ENCODE results near the gene FGGY.
"Not testable (repeated sequence)": the region's sequence is repeated elsewhere in the genome, so short reads cannot be mapped to it uniquely, and the experiment has no call there.

FGGY gene

DNA sequence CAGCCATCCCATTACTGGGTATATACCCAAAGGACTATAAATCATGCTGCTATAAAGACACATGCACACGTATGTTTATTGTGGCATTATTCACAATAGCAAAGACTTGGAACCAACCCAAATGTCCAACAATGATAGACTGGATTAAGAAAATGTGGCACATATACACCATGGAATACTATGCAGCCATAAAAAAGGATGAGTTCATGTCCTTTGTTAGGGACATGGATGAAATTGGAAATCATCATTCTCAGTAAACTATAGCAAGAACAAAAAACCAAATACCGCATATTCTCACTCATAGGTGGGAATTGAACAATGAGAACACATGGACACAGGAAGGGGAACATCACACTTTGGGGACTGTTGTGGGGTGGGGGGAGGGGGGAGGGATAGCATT lies 241.6 kb downstream of the FGGY start:
- H3K4me3 ChIP-seq (ENCODE audit: low read depth, low read length) = not testable (repeated sequence)

DNA sequence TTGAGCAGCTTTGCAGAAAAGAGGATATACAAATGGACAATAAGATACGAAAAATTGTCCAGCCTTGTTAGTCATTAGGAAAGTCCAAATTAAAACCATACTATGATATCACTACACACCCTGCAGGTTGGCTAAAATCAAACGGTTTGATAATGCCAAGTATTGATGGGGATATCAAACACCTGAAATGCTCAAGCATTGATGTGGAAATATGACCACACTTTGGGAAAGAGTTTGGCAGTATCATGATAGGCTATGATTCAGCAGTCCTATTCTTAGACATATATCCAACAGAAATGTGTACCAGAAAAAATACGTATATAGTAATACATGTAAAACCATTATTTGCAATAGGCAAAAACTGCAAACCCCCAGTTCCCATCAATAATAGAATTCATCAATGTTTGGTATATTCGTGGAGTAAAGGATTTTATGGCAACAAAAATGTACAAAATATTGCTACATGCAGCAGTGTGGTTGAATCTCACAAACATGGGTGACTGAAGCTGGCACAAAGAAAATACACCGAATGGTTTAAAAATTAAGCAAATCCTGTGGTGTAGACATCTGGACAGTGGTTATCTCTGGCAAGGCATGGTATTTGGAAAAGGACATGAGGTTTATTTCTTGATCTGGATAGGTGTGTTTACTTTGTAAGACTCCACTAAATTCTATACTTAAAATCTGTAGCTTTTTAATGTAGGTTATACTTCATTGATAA lies 243.2 kb downstream of the FGGY start:
- H3K4me3 ChIP-seq (ENCODE audit: low read depth, low read length) = no peak overlapping the region

DNA sequence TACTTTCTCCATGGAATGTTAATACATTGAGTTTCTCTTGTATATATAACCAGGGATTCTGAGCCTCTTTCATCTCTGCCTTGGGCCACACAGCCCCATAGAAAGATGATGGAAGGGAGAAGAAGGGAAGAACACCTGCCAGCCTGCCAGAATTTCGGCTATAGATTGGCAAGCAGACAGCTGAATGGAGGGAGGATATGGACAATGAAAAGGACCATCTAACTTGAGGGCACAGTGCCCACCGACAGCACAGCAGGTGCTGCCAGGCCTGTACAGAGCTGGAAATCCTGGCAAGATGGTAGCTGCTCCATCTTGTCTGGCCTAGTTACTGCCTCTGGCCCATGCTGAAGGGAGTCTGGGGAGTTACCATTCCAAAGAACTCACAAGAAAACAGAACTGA lies 244.3 kb downstream of the FGGY start:
- no peak overlapping the region for H3K4me3 ChIP-seq (ENCODE audit: low read depth, low read length)

DNA sequence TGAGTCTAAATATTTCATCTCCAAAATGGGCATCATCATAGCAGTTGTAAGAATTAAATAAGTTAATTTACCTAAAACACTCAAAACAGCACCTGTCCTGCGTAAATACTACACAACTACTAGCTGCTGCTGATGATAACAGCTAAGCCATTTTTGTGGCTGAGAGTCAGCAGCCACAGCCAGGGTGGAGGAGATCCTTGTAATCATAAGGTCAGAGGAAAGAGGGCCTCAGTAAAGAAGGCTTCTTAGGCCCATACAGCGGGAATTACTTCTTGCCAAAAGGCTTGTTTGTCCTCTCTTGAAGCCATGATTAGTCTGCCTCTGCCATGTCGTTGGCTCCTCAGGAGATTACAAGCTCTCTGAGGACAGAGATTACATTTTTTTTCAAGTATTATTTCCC lies 245.0 kb downstream of the FGGY start:
- no peak overlapping the region for H3K4me3 ChIP-seq (ENCODE audit: low read depth, low read length)

DNA sequence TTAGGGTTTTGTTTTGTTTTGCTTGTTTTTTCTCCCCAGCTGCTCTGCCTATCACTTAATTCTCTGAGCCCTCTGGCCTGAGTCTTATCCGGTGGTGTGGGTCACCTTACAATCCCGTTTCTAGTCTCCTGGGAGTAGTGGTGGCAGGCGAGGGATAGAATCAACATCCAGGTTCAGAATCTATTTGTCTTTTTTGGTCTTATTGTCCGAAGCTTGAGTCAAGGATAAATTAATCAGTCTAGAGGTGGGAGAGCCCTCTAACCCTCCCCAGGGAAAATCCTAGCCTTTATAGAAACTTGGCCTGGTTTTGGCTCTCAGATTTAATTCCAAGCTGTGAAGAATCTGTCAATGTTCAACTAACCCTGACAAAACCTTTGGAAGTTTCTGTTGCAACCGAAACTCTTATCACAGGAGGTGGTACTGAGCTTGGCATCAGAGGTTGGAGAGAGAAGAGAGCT lies 246.3 kb downstream of the FGGY start:
- no peak overlapping the region for H3K4me3 ChIP-seq (ENCODE audit: low read depth, low read length)

DNA sequence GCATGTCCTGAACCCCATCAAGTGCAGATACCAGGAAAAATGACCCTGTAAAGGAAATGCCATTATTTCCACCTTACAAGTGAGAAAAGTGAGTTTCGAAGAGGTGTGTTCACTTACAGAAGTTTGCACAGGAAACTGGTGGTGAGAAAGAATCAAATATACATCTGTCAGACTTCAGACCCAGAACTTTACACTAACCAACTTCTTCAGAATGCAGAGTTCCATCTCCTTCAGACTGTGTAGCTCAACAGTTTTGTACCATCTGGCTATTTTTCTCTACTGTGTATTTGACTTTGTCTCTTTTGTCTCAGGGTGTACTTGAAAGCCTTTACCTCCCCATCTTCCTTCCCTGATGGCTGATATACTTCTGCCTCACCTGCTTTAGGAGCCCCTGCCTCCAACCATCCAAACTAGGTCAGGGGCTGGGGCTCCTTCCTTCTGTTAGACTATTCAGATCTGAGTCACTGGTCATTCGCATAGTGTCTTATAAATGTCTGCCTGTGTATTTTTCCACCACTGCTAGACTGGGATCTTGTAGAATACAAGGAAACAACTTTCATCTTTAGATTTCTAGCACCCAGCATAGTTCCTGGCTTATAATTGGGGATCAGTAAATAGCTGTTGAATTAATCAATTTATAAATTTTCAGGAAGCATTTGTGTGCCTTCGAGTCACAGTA lies 247.9 kb downstream of the FGGY start:
- no peak overlapping the region for H3K4me3 ChIP-seq (ENCODE audit: low read depth, low read length)

DNA sequence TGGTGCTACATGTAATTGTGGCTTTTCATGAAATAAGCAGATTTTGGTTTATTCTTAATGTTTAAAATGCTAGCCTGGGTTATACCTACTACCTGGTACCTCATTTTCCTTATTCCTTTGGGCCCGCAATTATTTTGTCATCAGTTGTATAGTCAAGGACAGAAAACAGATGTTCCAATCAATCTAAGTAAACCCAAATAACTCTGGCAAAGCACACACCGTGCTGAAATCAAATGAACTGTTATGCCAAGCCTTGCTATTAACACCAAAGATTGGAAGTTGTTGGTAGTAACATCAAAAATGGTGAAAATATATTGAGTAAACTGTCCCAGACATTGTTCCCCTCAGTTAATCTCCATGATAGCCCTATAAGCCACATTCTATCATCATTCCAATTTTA lies 248.9 kb downstream of the FGGY start:
- no peak overlapping the region for H3K4me3 ChIP-seq (ENCODE audit: low read depth, low read length)

DNA sequence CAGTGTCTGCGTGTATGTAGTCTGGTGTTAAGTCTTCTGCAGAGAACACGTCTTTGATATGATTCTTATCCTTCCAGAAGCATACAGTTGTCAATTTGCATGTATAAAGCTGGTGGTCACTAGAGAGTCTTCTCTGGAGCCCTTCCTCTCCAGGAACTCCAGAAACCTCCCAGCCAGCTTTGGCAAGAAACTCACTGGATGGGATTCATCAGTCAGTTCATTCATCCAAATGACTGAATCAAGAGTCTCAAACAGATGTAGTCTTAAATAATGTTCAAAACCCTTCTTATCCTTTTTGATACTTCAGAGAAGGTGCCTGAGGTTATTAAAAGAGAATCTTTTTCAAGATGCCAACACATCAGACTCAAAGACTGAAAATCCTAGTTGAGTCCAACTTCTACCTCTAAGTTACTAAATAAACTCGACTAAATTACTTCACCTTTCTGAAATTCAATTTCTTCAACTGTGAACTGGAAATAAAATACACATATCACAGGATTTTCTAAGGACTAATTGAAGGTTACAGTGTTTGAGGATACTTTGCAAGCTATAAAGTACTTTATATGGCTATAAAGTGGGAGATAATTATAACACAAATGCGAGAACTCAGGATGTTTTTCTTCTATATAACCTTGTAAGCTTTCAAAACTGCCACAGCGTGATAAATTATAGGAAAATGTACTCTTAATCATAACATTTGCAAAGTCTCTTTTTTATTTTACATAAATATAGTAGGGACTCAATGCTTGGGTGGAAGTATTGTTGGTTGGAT lies 252.4 kb downstream of the FGGY start:
- H3K4me3 ChIP-seq (ENCODE audit: low read depth, low read length) = no peak overlapping the region

DNA sequence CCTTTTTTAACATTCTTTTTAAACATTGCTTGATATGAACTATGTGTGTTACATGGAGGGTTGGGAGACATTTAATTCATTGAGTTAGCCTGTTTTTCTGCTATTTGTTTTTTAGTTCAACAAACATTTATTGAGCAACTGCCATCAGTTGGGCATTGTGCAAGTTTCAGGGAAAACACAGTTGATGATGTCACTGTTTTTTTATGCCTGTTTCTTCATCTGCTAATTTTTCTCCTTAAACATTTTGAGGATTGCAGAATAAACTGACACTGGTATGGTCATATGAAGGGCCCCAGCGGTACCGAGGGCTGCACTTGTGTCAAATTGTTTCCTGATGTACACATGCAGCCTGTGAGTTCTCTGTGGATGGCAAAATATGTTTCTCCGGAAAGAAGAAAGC lies 253.0 kb downstream of the FGGY start:
- H3K4me3 ChIP-seq (ENCODE audit: low read depth, low read length) = no peak overlapping the region

DNA sequence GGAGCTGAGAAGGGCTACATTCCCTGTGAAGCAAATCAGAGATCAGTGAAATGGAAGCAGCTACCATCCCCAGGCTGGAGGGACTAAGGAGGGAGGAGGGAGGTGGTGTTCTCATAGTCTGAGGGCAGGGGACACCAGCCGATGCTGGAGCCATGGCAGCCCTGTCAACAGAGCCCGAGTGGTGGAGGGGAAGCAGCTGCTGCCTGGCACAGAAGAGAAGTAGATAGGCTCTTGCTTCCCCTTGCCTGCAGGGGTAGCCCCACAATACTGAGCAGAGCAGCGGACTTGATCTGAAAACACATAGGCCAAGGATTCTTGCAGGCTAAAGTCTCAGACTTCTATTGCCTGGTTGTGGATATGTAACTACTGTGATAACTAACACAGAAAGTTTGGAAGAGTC lies 255.1 kb downstream of the FGGY start:
- no peak overlapping the region for H3K4me3 ChIP-seq (ENCODE audit: low read depth, low read length)

DNA sequence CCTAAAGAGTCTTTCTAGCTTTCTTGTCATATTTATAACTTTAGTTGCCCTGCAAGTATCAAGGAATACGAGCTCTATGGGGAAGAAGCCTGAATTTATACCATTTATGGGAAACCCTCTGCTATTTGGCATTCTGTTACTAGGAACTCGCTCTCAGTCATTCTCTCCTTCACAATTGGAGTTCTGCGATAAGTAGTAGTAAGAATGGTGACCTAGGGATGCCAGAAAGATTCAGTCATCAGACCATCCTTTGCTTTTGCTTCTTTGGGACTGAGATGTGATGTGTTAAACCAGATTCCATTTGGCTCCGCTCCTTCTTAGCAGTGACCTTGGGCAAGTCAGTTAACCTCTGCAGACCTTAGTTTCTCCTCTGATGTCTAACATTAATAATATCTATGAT lies 256.5 kb downstream of the FGGY start:
- H3K4me3 ChIP-seq (ENCODE audit: low read depth, low read length) = no peak overlapping the region

DNA sequence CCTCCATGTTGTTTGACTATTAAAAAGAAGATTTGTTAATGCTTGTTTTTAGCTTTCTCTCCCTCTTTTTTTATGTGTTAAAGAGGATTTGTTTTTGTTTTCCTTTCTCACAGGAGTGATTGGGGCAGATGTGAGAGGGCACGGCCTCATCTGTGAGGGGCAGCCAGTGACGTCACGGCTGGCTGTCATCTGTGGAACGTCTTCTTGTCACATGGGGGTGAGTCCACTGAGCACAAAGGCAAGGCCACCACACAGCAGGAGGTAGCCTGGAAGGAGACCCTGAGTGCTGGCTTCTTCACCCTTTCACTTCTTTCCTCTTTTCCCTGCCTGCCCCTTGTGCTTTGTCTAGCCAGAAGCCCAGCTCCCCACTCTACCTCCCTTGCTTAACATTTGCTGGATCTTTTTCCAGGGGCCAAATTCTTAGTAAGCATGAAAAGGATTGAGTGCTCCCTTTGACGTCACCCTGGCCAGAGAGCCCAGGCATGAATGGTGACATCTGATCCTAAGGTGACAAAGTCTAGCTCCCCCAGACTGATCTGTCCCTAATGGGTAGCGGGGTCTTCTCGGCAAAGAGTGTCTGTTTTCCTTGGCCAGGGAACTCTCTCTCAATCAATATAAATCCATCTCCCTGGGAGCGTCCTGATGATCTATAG lies 257.2 kb downstream of the FGGY start:
- H3K4me3 ChIP-seq (ENCODE audit: low read depth, low read length) = no peak overlapping the region

DNA sequence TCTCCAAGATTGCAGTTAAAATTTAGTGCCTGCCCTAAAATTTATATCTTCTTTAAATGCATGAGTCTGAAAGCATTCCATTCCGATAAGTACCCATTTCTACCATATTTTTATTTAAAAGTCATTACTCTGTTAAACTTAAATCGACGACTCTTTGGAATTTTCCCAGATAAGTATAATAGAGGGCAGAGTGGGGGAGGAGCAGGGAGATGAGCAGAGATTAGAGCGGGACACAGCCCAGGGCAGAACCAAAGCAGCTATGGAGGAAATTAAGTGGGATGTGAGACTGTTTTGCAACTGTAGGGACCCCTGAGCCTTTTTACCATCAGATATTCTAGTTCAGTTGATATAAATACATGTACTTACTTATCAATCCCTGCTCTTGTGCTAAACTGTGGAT lies 257.9 kb downstream of the FGGY start:
- H3K4me3 ChIP-seq (ENCODE audit: low read depth, low read length) = no peak overlapping the region

DNA sequence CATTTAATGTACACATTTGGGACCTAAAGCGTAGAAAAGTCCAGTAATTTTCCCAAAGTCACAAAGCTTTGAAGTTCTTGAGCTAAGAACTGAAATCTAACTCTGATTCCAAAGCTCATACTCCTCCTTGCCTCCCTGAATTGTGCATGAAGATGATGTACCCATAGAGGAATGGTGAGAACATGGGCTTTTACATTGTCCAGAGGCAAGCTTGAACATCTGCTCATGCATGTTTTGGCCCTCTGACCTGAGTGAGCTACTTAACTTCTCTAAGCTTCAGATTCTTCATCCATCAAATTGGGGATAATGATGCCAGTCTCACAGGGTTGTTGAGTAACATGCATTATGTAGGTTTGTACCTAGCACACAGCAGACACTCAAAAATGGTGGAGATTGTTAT lies 259.5 kb downstream of the FGGY start:
- H3K4me3 ChIP-seq (ENCODE audit: low read depth, low read length) = no peak overlapping the region

DNA sequence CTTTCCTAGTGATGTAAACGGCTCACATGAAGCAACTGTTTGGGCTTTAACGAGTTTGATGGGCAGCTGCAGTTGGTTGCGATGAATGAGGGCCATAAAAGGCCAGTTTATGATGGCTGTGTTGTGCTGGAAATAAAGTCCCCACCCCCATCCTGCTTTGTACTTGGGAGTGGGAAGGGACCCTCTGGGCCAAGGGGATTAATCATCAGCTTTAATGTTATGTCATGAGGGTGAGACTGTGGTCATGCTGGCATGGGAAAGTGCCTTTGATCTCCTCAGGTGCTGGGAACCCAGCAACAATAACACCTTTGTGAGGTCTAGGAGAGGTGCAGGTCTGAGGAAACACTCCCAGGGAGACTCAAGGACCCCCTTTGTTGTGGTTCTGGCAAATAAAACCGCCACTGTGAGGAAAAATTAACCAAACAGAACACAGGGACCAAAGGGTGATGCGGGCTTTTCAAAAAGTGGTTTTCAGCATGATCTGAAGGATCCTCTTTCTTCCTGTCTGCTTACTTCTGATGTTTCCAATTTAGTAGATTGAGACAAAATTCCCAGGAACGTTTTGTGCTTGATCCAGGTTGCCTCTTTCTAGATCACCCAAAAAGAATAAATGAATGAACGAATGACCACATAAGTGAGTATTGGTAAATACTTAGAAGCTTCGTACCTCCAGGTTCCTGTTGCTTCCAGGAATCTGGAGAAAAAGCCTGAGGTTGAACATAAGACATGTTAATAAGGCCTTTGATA lies 260.1 kb downstream of the FGGY start:
- H3K4me3 ChIP-seq (ENCODE audit: low read depth, low read length) = no peak overlapping the region

DNA sequence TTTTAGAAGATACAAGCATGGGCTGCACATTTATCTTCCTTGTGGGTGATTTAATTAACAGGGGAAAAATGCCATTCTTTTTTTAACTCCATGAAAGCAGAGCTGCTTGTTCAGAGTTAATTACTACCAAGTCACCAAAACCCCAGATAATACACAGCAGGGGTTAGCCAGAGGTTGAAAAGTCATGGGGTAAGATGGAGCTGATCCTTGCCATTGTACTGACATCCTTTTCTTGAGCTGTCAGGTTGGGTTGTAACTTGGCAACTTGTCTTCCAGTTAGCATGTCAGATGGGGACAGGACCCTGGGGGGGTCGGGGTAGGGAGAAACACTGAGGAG lies 260.6 kb downstream of the FGGY start:
- H3K4me3 ChIP-seq (ENCODE audit: low read depth, low read length) = no peak overlapping the region

DNA sequence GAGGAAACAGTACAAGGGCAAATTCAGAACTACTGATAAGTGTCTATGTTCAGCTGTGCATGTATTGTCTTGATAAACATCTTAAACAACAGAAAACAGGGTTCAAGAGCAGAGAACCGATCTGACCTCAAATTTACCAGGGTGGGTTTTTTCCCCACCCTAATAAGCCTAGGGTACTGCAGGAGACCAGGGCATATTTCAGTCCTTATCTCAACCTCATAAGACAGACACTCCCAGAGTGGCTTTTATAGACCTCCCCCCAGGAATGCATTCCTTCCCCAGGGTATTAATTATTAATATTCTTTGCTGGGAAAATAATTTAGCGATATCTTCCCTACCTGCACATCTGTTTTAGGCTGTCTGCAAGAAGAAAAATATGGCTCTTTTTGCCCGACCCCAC lies 261.7 kb downstream of the FGGY start:
- H3K4me3 ChIP-seq (ENCODE audit: low read depth, low read length) = not testable (repeated sequence)

DNA sequence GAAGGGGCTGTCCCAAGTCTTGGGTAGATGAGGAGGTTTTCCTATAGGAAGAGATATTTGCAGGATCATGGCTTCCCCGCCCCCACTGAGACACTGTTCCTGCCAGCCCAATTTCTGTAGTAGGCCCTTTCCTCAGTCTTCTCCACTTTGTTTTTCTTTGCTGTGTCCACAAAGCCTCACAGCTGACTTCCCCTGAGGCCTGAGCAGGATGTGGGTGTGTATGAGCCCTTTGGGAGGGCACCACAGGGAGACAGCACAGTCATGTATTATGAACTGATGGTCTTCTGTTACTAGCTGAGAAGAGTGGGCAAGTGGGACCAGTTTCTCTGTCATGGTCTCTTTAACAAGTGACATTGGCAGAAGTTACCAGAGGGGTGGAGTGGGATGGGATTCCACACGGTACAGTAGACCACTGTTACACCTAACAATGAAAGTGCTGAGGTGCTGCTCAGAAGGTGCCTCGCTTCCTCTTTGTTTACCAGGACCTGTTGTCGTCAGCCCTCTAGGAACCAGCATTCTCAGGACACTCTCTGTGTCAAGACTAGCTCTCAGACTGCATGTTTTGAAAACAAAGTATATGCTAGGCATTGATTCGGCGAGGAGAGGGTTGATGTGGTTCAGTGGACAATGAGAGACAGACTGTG lies 264.0 kb downstream of the FGGY start:
- H3K4me3 ChIP-seq (ENCODE audit: low read depth, low read length) = no peak overlapping the region

DNA sequence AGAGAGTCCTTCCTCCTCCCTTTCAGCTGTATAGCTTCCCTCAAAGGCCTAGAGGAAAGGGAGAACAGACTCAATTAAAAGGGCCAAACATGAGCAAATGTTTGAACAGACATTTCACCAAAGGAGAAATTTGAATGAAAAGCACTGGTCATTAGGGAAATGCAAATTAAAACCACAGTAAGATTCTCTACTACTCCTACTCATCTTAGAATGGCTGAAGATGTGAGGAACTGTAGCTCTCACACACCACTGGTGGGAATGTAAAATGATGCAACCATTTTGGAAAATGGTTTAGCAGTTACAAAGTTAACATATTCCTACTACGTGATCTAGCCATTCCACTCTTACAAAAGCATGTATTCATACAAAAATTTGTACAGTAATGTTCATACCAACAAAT lies 264.9 kb downstream of the FGGY start:
- no peak overlapping the region for H3K4me3 ChIP-seq (ENCODE audit: low read depth, low read length)

DNA sequence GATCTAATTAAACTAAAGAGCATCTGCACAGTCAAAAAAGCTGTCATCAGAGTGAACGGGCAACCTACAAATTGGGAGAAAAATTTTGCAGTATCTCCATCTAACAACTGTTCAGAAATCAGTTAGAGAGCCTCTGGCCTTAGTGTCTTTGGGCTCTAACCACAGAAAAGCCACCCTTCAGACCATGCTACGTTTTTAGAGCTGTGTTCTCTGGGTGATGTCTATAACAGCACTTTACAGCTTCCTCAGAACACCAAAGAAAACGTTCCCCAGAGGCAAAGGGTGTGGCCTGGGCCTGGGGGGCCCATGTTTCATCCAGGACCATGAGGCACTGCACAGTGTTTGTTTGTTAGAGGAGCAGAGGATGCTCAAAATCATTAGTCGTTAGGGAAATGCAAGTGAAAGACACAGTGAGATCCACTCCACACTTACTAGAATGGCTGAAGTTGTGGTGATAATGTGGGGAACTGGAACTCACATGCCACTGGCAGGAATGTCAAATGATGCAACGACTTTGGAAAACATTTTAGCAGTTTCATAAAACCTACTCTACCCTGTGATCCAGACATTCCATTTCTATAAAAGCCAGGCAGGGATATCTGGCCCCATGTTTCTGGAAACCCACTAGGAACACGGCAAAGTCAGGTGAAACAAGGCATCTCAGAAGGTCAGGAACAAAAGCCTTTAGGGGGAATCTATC lies 267.4 kb downstream of the FGGY start:
- H3K4me3 ChIP-seq (ENCODE audit: low read depth, low read length) = no peak overlapping the region

Measured in iPS-11a (cell line).